Measurements from ENCODE around the gene UPF3B.

GRCh38 chrX:119870626-119871131 is 17.9 kb upstream of the UPF3B start:
- TF ChIP-seq POLR2A (IDR thresholded peaks at IDR 0.05; ENCODE audit: low read depth, low read length) (no peak), POLR2AphosphoS5 (IDR thresholded peaks at IDR 0.05; ENCODE audit: low read depth, low read length) (no peak)
